GM19397 (cell line): ENCODE data around the gene UBR3.
"Not testable (repeated sequence)": the region's sequence is repeated elsewhere in the genome, so short reads cannot be mapped to it uniquely, and the experiment has no call there.

Source experiments
- ATAC-seq: cut with Tn5 transposase; IDR thresholded peaks from one replicate; pipeline ENCODE4 v1.9.1; 2021; ENCODE audit warnings: mild to moderate bottlenecking, moderate library complexity; ENCODE audit not compliant: unreplicated experiment

UBR3 gene

DNA sequence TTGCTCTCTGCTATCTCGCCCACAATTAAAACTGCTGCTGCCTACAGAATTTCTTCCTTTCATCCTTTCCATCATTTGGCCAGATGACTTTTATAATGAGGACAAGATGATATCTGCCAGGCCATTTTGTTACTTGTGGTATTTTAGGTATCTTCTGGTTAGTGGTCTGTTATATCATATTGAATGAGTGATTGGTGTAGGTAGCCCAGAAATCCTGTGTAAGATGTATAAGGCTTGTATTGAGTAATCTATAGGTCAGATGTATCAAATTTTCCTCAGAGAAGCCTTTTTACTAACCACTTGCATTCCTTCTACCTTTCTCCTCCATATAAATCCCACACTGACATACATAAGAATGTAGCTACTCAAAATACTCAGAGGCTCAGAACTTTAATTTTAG lies 118.3 kb downstream of the UBR3 start:
- no peak for ATAC-seq

DNA sequence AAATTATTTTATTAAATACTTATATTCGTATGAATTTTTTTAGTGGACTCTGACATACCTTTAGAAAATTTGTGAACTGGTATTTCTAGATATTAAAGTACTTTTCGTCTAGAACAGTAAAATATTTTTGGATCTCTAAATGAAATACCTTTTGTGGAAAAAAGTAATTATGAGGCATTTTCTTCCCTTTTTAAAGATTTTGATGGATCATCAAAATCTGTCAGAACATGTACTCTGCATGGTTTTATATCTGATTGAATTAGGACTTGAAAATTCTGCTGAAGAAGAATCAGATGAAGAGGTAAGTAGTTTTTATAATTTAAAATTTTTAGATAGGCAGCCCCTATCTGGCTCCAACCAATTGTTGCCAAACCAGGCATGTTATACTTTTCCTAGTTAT lies 118.8 kb downstream of the UBR3 start:
- ATAC-seq = no peak

DNA sequence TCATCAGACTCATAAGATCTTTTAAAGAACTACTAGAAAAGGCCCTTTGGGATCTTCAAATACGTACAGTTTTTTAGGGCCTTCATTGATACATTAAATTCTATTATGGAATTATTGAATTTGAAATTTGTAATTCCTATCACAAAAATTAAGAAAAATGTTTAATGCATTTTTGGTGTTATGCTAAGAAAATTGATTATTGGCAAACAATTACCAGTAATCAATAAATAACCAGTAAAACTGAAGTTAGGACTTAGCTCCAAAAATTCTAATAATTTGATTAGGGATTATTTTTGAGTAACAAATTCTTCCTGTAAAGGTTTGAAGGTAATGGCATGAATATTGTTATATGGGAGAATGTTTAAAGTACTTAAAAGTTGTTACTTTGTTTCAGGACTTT lies 119.3 kb downstream of the UBR3 start:
- no peak for ATAC-seq

DNA sequence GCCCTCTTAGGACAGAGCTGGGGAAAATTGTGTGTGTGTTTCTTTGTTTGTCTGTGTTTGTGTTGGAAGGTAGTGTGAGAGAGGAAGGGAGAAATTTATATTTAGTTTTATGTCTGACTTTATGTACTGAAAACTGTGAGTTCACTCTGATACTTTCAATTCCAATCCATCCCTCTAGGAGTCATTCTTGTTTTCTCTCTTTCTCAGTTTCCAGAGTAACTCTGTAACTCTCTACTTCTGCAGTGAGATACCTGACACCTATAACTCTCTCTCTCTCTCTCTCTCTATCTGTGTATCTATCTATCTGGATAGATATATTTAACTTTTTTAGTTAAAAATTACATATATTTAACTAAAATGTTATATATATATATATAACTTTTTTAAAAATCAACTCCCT lies 128.7 kb downstream of the UBR3 start:
- ATAC-seq = no peak

DNA sequence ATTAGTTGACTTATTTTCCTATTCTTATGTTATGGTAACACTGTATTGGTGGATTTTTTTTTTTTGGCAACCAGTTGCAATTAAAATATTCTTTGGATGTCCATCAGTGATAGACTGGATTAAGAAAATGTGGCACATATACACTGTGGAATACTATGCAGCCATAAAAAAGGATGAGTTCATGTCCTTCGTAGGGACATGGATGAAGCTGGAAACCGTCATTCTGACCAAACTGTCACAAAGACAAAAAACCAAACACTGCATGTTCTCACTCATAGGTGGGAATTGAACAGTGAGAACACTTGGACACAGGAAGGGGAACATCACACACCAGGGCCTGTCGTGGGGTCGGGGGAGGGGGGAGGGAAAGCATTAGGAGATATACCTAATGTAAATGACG lies 130.0 kb downstream of the UBR3 start:
- not testable (repeated sequence) for ATAC-seq

DNA sequence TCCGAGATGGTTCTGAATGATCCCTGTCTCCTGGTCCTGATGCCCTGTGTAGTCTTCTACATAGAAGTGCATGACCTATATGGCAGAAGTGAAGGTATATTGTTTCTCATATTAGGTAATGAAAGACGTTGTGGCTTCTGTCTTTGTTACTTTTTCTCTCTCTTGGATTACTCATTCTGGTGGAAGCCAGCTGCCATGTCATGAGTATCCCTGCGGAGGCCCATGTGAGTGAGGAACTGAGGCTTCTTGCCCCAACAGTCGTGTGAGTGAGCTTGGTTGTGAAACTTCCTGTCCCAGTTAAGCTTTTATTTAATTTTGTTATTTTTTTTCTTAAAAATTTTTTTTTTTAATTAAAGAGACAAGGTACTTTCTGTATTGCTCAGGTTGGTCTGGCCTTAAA lies 134.7 kb downstream of the UBR3 start:
- no peak for ATAC-seq

DNA sequence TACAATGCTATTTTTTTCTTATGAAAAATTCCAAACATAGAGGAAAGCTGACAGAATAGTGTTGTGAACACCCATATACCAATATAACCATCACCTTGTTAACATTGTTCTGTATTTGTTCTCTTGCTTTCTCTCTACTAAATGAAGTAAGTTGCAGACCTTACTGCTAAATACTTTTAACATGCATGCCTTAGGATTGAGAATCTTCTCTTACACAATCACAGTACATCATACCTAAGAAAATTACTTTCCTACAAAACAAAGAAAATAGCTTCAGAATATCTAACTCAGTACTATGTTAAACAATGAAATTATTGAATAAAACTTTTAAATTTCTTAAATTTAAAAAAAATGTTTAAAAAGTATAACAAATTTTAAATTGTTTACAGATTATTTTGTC lies 136.5 kb downstream of the UBR3 start:
- ATAC-seq = no peak

DNA sequence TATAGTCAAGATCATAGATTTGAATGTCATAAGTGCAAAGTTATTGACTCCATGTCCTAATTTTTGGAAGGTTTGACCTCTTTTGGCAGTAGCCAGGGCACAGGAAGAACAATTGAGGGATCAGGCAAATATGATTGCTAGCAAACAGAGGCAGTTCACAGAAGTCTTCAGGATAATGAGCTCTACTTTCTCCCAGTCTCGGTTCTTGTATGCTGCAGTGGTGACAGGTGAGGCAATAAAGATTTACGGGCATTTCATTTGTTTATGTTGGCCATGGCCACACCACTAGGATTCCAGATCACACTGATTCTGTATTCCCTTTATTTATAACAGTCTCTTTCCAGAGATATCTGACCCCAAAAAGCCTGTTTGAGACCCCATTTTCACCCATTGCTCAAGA lies 137.5 kb downstream of the UBR3 start:
- ATAC-seq = no peak

DNA sequence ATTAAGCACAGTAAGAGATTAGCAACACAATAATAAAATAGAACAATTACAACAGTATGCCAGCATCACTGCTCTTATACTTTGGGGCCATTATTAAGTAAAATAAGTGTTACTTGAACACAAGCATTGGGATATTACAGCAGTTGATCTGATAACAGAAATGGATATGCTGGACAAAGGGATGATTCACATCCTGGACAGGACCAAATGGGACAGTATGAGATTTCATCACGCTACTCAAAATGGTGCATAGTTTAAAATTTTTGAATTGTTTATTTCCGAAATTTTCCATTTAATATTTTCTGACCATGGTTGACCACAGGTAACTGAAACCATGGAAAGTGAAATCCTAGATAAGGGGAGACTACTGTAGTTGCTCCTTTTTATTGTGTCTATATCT lies 138.2 kb downstream of the UBR3 start:
- ATAC-seq = no peak

DNA sequence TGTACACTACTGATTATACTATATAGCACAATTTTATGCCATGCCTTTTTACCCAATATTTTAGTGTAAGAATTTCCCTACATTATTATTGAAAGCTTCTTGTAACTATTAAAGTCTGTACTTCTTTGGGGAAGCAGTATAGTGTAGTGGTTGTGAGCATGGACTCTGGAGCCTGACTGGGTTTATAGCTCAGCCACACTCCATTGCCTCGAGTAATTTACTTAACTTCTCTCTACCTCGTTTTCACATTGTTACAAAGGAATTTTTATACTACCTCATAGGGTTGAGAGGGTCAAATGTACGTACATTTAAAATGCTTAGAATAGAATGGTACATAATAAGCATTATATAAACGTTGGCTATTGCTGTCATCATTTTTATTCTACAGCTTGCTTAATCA lies 139.2 kb downstream of the UBR3 start:
- ATAC-seq = no peak

DNA sequence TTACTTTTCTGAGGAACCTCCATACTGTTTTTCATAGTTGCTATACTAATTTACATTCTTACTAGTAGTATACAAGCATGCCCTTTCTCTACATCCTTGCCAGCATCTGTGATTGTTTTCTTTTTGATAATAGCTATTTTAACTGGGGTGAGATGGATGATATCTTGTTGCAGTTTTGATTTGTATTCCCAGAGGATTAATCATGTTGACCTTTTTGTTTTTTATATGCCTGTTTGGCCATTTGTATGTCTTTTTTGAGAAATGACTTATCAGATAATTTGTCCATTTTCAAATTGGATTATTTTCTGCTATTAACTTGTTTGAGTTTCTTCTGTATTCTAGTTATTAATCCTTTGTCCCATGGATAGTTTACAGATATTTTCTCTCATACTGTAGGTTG lies 141.5 kb downstream of the UBR3 start:
- no peak for ATAC-seq

DNA sequence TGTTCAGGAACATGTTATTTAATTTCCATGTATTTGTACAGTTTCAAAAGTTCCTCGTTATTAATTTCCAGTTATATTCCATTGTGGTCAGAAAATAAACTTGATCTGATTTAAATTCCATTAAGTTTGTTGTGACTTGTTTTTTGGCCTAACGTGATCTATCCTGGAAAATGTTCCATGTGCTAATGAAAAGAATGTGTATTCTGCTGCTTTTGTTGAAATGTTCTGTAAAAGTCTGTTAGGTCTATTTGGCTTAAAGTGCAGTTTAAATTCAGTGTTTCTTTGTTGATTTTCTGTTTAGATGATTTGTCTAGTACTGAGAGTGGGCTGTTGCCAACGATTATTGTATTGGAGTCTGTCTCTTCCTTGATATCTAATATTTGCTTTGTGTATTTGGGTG lies 148.0 kb downstream of the UBR3 start:
- no peak for ATAC-seq

DNA sequence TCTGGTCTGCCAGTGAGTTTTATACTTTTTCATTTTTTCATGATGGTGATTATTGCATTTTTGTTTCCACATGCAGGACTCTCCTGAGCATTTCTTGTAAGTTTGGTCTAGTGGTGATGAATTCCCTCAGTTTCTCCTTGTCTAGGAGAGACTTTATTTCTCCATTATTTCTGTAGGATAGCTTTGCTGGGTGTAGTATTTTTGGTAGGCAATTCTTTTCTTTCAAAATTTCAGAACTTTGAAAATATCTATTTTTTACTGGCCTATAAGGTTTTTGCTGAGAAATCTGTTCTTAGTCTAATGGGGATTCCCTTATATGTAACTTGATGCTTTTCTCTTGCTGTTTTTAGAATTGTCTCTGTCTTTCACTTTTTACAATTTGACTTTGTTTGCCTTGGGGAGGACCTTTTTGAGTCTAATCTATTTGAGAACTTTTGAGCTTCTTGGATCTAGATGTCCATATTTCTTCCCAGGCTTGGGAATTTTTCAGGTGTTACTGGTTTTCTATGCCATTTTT lies 149.1 kb downstream of the UBR3 start:
- no peak for ATAC-seq

DNA sequence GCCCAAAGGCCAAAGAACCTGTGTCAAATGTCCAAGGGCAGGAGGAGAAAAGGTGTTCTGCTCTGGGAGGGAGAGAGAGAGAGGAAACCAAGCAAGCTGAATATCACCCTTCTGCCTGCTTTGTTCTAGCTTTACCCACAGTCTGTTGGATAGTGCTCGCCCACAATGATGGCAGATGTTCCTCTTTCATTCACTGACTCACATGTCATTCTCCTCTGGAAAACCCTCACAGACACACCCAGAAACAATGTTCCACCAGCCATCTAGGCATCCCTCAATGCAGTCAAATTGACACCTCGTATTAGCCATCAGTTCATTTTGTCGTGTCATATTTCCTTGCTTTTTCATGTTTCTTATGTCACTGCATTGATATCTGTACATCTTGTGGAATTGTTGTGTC lies 150.3 kb downstream of the UBR3 start:
- ATAC-seq = no peak

DNA sequence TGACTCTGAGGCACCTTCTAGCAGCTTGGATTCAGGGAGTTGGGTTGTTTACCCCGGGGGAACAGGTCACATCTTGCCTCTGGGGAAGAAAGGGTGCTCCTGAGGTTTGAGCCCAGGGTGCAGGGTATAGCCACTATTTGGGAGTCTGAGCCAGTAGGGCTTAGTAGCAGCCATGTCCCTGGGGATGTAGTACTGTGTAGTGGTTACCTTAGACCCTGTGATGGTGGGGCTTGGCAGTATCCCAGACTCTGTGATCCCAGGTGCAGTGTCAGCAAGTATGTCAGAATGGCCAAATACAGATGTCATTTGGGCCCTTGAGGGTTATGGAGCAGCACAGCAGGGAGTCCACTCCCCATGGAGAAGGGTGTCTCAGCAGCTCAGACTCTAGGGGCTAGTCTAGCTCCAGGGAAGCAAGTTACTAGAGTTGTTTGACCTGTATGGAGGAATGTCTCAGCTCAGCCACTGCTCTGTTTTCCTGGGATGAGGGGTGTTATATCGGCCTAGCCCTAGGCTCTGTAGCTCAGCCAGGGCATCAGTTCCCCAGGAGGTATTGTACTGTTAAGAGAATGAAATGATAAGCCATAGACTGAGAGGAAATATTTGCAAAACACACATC lies 151.3 kb downstream of the UBR3 start:
- ATAC-seq = no peak

DNA sequence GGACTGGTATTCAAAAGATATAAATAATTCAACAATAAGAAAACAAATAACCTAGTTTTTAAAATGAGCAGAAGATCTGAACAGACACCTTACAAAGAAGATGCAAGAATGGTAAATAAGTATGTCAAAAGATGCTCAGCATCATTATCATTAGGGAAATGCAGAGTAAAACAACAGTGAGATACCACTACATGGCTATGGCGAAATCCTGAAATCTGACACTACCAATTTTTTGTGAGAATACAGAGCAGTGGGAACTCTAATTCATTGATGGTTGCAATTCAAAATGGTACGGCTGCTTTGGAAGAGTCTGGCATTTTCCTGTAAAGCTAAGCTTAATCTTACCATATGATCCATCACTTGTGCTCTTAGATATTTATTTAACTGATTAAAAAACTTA lies 151.8 kb downstream of the UBR3 start:
- no peak for ATAC-seq

DNA sequence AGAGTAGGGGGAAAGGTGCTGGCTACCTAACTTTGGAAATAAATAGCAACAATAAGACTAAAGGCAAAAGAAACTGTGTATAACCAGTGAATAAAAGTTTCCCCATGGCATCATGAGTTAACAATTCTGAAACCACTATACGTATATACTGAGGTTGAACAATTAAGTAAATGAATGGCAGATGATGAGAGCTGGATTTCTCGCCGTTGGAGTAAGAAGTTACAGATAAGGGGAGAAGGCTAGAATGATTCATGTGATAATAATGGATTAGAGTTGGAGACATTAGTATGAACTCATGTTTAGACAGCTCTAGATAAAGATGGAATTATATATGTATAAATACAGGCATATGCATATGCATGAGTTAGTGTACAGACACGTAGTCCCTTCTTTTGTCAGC lies 152.7 kb downstream of the UBR3 start:
- ATAC-seq = no peak

DNA sequence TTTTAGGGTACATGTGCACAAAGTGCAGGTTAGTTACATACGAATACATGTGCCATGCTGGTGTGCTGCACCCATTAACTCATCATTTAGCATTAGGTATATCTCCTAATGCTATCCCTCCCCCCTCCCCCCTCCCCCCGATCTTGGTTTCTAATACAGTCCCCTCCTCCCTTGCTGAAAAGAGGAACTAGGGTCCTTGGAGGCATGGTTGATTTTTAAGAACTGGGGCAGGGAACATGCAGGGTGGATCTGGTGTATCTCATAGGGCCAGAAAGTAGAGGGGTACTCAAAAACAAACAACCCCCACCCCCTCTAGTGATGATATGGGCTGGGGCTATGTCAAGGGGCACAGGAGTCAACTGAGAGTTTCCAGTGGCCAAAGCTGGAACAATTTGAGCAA lies 153.4 kb downstream of the UBR3 start:
- ATAC-seq = no peak

DNA sequence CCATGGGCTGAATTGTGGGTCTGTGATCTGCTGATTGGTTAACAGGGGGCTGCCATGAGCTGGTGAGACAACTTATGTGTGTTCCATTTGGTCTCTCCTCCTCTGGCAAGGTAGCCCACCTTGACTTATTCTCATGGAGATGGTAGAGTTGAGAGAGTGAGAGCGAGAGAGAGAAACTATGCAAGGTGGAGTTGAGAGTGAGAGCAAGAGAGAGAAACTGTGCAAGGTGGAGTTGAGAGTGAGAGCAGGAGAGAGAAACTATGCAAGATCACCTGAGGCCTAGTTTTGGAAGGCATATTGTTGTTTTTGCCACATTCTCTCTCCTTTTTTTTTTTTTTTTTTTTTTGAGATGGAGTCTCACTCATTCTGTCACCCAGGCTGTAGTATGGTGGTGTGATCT lies 155.7 kb downstream of the UBR3 start:
- no peak for ATAC-seq

DNA sequence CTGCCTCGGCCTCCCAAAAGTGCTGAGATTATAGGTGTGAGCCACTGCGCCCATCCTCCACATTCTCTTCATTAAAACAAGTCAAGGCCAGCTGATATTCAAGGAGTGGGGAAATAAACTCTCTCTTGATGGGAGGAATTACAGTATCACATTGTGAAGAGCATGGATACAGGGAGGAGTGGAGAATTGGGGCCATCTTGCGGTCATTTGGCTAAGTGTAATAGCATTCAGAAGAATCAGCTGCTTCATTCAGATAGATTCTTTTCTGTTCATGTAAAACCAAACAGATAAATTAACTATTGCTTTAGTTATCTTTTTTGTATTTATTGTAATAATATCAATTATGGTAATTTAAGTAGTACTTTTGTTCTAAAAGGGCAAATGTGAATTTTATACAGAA lies 156.3 kb downstream of the UBR3 start:
- ATAC-seq = no peak

DNA sequence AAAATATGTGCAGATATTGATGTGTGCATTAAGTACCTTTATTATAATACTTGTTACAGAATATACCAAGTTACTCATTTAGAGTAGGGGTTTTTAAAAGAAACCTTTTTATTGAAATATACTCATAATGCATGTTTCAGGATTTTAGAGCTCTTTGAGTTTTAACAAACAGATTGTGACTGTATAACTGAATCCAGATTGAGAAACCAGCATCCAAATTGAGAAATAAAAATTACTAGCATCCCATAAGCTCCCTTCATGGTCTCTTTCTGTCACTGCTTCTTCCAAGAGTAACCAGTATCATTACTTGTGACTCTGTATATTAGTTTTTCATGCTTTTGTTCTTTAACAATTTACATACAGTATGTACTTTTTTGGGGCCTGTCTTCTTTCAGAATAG lies 156.9 kb downstream of the UBR3 start:
- ATAC-seq = no peak

DNA sequence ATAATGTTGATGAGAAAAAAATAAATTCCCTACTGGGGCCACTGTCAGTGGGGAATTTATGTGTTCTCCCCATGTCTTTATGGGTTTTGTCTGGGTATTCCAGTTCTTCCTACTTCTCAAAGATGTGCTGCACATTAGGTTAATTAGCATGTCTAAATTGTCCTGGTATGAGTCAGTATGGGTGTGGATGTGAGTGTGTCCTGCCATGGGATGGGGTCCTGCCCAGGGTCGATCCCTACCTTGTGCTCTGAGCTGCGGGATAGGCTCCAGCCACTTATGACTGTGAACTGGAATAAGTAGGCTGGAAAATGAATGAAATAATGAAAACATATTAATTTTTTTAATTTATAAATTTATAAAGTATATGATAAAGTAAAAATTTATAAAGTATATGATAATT lies 167.5 kb downstream of the UBR3 start:
- ATAC-seq = no peak

DNA sequence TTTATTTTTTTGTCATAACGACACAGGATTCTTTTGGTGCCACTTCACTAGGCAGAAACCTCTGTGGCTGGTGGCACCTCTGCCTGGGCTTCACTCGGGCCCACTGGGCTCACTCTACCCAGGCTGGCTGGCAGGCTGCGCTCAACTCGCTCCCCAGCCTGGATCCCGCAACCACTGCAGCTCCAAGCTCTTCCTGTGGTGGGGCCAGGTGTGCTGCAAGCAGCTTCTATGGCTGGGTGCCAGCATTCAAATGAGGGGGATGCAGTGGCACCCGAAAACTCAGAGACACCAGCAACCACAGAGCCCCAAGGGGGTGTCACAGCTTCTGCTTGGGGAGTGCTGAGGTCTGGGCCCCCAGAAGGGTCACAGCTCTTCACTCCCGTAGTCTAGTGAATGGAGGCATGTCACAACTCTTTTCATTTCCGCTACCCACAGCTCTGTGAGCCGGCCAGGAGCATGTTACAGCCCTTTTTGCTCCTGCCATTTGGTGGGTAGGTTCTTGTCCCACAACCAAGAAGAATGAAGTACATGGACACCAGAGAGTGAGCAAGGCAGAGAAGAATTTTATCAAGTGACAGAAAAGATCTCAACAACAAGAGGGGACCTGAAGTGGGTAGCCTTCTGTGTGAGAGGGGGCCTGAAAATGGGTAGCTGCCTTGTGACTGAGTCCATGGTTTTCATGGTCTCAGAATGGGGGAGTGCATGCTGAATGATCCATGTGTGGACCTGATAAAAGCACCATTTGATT lies 170.1 kb downstream of the UBR3 start:
- ATAC-seq = no peak
